ENCODE measurements around the gene PIP5K1B. TPM values are rescaled to one million over a fixed set of nuclear protein-coding genes. Genes with fewer than 3 reads are reported as not detected.

PIP5K1B gene
- total and polyA plus RNA-seq, 4 donors, result 0.09 to 30.9 (median 0.29) TPM

DNA sequence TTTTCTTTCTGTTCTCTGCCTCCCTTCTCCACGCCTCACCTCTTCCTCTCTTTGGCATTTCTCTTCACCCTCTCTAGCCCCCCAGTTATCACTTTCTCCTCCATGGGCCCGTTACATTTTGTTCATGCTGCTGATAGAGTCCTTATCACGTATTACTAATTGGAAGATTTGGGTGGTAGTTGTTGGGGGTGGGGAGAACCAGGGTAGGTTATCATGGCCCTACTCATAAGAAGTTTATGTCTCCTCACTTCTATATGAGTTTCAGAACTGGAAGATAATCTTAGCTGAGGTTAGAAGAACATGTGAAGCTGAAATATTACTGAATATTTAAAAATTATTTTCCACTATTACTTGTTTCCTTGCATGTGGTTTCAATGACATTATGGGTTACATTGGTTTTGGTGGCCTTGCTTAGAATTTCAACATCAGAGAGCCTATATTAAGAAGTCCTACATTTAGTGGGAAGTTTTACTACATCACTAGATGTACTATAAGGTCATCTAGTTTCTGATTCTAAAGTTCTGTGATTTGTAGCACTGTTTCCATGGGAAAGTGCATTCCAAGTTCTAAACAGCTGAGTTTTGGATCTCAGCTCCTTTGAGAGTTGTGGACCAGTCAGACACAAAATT is 36.8 kb downstream of the PIP5K1B start:
- H3K4me1 ChIP-seq (ENCODE audit: control insufficient read depth in 4 of 4, insufficient read depth in 4 of 4, low read length in 3 of 4), result no peaks in the 10 kb centered on the region
- DNase-seq (ENCODE audit: low spot score), result no peak
- peaks cover 0 to 3% (median 0%) of the 10 kb centered on the region in 4 donors for H3K27me3 ChIP-seq (ENCODE audit: control insufficient read depth in 4 of 4, insufficient read depth in 4 of 4, low read length in 3 of 4)
- WGBS, result 74% methylated on average over 3 of the region's 3 CpGs
- no peaks in the 10 kb centered on the region for H3K36me3 ChIP-seq (ENCODE audit: control insufficient read depth in 4 of 4, insufficient read depth in 3 of 4, low read depth in 1 of 4, low read length in 3 of 4)
- no peak overlapping the region for H3K9ac ChIP-seq (ENCODE audit: low read depth in 1 of 2, low read length in 2 of 2)
- no peaks in the 10 kb centered on the region for H3K9me3 ChIP-seq (ENCODE audit: control insufficient read depth in 4 of 4, low read length in 3 of 4)
- TF ChIP-seq RAD21 (IDR thresholded peaks at IDR 0.05), result no peak
- no peak for TF ChIP-seq JUND (IDR thresholded peaks at IDR 0.05)
- no peak overlapping the region for H3K4me3 ChIP-seq (ENCODE audit: low read depth in 1 of 3, low read length in 3 of 3)
- no peak overlapping the region for H3K27ac ChIP-seq (ENCODE audit: low read depth in 1 of 2, low read length in 2 of 2)

DNA sequence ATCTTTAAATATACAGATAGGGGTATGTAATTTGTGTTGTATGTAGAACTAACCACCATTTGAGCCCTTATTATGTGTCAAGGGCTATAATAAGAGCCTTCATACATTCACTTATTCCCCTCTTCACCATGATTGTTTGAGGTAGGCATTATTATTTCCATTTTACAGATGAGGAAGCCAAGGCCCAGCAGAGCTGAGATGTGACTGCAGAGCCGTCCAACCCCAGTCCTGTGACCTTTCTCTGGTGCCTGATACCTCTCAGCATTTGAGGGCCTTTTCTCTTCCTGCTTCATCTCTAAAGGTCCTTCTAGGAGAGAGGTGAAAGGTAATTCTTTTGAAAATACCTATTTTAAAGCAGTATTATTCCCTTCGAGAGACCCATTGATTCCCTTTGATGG is 37.3 kb downstream of the PIP5K1B start:
- WGBS, result 78% methylated on average over 2 of the region's 2 CpGs
- Histone ChIP-seq H3K4me3 (ENCODE audit: low read depth in 1 of 3, low read length in 3 of 3) (no peak overlapping the region), H3K27me3 (ENCODE audit: control insufficient read depth in 4 of 4, insufficient read depth in 4 of 4, low read length in 3 of 4) (peaks cover 0 to 3% (median 0%) of the 10 kb centered on the region in 4 donors), H3K27ac (ENCODE audit: low read depth in 1 of 2, low read length in 2 of 2) (no peak overlapping the region), H3K36me3 (ENCODE audit: control insufficient read depth in 4 of 4, insufficient read depth in 3 of 4, low read depth in 1 of 4, low read length in 3 of 4) (no peaks in the 10 kb centered on the region), H3K9ac (ENCODE audit: low read depth in 1 of 2, low read length in 2 of 2) (no peak overlapping the region), H3K9me3 (ENCODE audit: control insufficient read depth in 4 of 4, low read length in 3 of 4) (no peaks in the 10 kb centered on the region), H3K4me1 (ENCODE audit: control insufficient read depth in 4 of 4, insufficient read depth in 4 of 4, low read length in 3 of 4) (no peaks in the 10 kb centered on the region)
- TF ChIP-seq, protein P1, sequence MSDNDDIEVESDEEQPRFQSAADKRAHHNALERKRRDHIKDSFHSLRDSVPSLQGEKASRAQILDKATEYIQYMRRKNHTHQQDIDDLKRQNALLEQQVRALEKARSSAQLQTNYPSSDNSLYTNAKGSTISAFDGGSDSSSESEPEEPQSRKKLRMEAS (IDR thresholded peaks at IDR 0.05), result no peak
- no peak for TF ChIP-seq HNF4A (conservative IDR thresholded peaks at IDR 0.05)
- TF ChIP-seq TAF1 (conservative IDR thresholded peaks at IDR 0.05), result no peak
- TF ChIP-seq FOXA2 (IDR thresholded peaks at IDR 0.05), result no peak
- TF ChIP-seq RXRA (IDR thresholded peaks at IDR 0.05), result no peak
- TF ChIP-seq, protein P2, sequence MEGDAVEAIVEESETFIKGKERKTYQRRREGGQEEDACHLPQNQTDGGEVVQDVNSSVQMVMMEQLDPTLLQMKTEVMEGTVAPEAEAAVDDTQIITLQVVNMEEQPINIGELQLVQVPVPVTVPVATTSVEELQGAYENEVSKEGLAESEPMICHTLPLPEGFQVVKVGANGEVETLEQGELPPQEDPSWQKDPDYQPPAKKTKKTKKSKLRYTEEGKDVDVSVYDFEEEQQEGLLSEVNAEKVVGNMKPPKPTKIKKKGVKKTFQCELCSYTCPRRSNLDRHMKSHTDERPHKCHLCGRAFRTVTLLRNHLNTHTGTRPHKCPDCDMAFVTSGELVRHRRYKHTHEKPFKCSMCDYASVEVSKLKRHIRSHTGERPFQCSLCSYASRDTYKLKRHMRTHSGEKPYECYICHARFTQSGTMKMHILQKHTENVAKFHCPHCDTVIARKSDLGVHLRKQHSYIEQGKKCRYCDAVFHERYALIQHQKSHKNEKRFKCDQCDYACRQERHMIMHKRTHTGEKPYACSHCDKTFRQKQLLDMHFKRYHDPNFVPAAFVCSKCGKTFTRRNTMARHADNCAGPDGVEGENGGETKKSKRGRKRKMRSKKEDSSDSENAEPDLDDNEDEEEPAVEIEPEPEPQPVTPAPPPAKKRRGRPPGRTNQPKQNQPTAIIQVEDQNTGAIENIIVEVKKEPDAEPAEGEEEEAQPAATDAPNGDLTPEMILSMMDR (IDR thresholded peaks at IDR 0.05; ENCODE audit: low read depth, low read length, missing input control), result no peak
- TF ChIP-seq FOXA1 (IDR thresholded peaks at IDR 0.05), result no peak
- no peak for TF ChIP-seq YY1 (IDR thresholded peaks at IDR 0.05)
- TF ChIP-seq GABPA (IDR thresholded peaks at IDR 0.05 in 1 of 2, conservative IDR thresholded peaks at IDR 0.05 in 1 of 2), result no peak
- no peak for TF ChIP-seq HNF4G (IDR thresholded peaks at IDR 0.05)
- TF ChIP-seq, protein P3, sequence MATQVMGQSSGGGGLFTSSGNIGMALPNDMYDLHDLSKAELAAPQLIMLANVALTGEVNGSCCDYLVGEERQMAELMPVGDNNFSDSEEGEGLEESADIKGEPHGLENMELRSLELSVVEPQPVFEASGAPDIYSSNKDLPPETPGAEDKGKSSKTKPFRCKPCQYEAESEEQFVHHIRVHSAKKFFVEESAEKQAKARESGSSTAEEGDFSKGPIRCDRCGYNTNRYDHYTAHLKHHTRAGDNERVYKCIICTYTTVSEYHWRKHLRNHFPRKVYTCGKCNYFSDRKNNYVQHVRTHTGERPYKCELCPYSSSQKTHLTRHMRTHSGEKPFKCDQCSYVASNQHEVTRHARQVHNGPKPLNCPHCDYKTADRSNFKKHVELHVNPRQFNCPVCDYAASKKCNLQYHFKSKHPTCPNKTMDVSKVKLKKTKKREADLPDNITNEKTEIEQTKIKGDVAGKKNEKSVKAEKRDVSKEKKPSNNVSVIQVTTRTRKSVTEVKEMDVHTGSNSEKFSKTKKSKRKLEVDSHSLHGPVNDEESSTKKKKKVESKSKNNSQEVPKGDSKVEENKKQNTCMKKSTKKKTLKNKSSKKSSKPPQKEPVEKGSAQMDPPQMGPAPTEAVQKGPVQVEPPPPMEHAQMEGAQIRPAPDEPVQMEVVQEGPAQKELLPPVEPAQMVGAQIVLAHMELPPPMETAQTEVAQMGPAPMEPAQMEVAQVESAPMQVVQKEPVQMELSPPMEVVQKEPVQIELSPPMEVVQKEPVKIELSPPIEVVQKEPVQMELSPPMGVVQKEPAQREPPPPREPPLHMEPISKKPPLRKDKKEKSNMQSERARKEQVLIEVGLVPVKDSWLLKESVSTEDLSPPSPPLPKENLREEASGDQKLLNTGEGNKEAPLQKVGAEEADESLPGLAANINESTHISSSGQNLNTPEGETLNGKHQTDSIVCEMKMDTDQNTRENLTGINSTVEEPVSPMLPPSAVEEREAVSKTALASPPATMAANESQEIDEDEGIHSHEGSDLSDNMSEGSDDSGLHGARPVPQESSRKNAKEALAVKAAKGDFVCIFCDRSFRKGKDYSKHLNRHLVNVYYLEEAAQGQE (IDR thresholded peaks at IDR 0.05), result no peak
- no peak for TF ChIP-seq NR2F2 (IDR thresholded peaks at IDR 0.05)
- TF ChIP-seq, protein P4, sequence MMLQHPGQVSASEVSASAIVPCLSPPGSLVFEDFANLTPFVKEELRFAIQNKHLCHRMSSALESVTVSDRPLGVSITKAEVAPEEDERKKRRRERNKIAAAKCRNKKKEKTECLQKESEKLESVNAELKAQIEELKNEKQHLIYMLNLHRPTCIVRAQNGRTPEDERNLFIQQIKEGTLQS (IDR thresholded peaks at IDR 0.05), result no peak
- TF ChIP-seq JUND (IDR thresholded peaks at IDR 0.05), result no peak
- TF ChIP-seq RAD21 (IDR thresholded peaks at IDR 0.05), result no peak
- TF ChIP-seq, protein P5, sequence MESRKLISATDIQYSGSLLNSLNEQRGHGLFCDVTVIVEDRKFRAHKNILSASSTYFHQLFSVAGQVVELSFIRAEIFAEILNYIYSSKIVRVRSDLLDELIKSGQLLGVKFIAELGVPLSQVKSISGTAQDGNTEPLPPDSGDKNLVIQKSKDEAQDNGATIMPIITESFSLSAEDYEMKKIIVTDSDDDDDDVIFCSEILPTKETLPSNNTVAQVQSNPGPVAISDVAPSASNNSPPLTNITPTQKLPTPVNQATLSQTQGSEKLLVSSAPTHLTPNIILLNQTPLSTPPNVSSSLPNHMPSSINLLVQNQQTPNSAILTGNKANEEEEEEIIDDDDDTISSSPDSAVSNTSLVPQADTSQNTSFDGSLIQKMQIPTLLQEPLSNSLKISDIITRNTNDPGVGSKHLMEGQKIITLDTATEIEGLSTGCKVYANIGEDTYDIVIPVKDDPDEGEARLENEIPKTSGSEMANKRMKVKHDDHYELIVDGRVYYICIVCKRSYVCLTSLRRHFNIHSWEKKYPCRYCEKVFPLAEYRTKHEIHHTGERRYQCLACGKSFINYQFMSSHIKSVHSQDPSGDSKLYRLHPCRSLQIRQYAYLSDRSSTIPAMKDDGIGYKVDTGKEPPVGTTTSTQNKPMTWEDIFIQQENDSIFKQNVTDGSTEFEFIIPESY (IDR thresholded peaks at IDR 0.05), result no peak
- no peak for TF ChIP-seq EGR1 (IDR thresholded peaks at IDR 0.05; ENCODE audit: low read depth in 2 of 2)
- TF ChIP-seq SP1 (IDR thresholded peaks at IDR 0.05), result no peak
- DNase-seq (ENCODE audit: low spot score), result no peak
